ENCODE measurements around the gene TRIM39.
A peak's percentile ranks its signal among the peaks of the same experiment; 100 is the strongest.

Gene TRIM39

DNA sequence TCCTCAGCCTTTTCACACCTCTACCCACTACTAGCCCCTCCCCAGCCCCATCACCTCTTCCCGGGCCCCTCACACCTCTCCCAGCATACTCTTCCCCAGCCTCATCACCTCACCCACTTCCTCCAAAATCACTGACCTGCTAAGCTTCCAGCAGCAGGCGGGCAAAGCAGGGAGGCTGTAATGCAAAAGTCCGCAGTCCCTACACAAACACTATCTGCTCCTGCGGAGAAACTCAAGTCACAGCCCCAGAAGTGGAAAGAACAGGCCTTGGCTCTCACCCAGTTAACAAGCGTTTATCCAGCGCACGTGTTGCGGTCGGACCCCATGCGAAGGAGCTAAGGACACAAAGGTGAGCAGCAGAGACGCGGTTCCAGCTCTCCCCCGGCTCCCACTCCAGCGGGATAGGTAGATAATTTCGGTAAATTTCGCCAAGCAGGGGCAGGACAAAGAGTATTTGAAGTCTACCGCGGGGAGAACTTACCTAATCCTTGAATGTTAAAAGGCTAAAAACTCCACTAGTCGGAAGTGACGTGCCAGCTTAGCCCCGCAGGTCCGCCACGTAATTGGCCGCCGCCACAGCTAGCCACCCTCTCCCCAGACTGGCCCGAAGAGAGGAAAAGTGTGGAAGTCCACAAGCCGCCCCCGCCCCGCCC is 728 bp upstream of the TRIM39 start:
- Histone ChIP-seq H3K36me3 (ENCODE audit: control insufficient read depth in 2 of 2, insufficient read depth in 2 of 2, low read length in 2 of 2) (peaks cover 10 to 16% of the 10 kb centered on the region in 2 donors), H3K27ac (ENCODE audit: low read depth in 2 of 2, low read length in 2 of 2) (peak overlapping the region; percentile 94 to 97), H3K9ac (ENCODE audit: low read depth in 1 of 2, low read length in 2 of 2) (peak overlapping the region; percentile 92 to 95), H3K4me3 (ENCODE audit: low read length in 2 of 2) (peak overlapping the region; percentile 98 to 99), H3K27me3 (ENCODE audit: control insufficient read depth in 2 of 2, insufficient read depth in 2 of 2, low read length in 2 of 2) (no peaks in the 10 kb centered on the region), H3K9me3 (ENCODE audit: control insufficient read depth in 2 of 2, low read length in 2 of 2) (no peaks in the 10 kb centered on the region), H3K4me1 (ENCODE audit: control insufficient read depth in 2 of 2, insufficient read depth in 2 of 2, low read length in 2 of 2) (peaks cover 15 to 22% of the 10 kb centered on the region in 2 donors)

GRCh38 chr6:30327232-30327746 is 562 bp downstream of the TRIM39 start:
- Histone ChIP-seq H3K9me3 (ENCODE audit: control insufficient read depth in 2 of 2, low read length in 2 of 2) (no peaks in the 10 kb centered on the region), H3K9ac (ENCODE audit: low read depth in 1 of 2, low read length in 2 of 2) (peak overlapping the region; percentile 92 to 95), H3K36me3 (ENCODE audit: control insufficient read depth in 2 of 2, insufficient read depth in 2 of 2, low read length in 2 of 2) (peaks cover 13 to 26% of the 10 kb centered on the region in 2 donors), H3K4me3 (ENCODE audit: low read length in 2 of 2) (peak overlapping the region; percentile 98 to 99), H3K27ac (ENCODE audit: low read depth in 2 of 2, low read length in 2 of 2) (peak overlapping the region; percentile 94 to 97), H3K4me1 (ENCODE audit: control insufficient read depth in 2 of 2, insufficient read depth in 2 of 2, low read length in 2 of 2) (peaks cover 15 to 22% of the 10 kb centered on the region in 2 donors), H3K27me3 (ENCODE audit: control insufficient read depth in 2 of 2, insufficient read depth in 2 of 2, low read length in 2 of 2) (no peaks in the 10 kb centered on the region)

DNA sequence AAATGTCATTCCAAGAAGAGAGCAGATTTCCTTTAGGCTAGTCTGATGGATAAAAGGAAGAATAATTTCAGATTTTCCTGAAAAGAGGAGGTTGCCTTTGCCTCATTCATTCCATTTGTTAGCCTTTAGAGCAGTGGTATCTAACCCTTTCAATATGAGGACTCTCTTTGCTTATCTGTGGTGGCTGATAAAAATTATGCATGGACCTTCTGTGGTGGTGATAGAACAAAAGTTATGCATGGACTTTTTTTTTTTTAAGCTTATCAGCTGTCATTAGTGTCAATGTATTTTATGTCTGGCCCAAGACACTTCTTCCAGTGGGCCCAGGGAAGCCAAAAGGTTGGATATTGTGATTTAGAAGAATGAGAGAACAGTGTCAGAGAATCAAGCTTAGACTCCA is 1.7 kb downstream of the TRIM39 start:
- no peaks in the 10 kb centered on the region for H3K27me3 ChIP-seq (ENCODE audit: control insufficient read depth in 2 of 2, insufficient read depth in 2 of 2, low read length in 2 of 2)
- H3K4me1 ChIP-seq (ENCODE audit: control insufficient read depth in 2 of 2, insufficient read depth in 2 of 2, low read length in 2 of 2) = peaks cover 15 to 22% of the 10 kb centered on the region in 2 donors
- no peak overlapping the region for H3K9ac ChIP-seq (ENCODE audit: low read depth in 1 of 2, low read length in 2 of 2)
- no peak overlapping the region for H3K4me3 ChIP-seq (ENCODE audit: low read length in 2 of 2)
- no peaks in the 10 kb centered on the region for H3K9me3 ChIP-seq (ENCODE audit: control insufficient read depth in 2 of 2, low read length in 2 of 2)
- peaks cover 13 to 25% of the 10 kb centered on the region in 2 donors for H3K36me3 ChIP-seq (ENCODE audit: control insufficient read depth in 2 of 2, insufficient read depth in 2 of 2, low read length in 2 of 2)
- no peak overlapping the region for H3K27ac ChIP-seq (ENCODE audit: low read depth in 2 of 2, low read length in 2 of 2)

DNA sequence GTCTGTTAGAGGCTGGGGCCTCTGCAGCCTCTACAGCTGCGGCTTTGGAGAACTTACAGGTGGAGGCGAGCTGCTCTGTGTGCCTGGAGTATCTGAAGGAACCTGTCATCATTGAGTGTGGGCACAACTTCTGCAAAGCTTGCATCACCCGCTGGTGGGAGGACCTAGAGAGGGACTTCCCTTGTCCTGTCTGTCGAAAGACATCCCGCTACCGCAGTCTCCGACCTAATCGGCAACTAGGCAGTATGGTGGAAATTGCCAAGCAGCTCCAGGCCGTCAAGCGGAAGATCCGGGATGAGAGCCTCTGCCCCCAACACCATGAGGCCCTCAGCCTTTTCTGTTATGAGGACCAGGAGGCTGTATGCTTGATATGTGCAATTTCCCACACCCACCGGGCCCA is 2.6 kb downstream of the TRIM39 start:
- no peaks in the 10 kb centered on the region for H3K27me3 ChIP-seq (ENCODE audit: control insufficient read depth in 2 of 2, insufficient read depth in 2 of 2, low read length in 2 of 2)
- H3K4me3 ChIP-seq (ENCODE audit: low read length in 2 of 2) = no peak overlapping the region
- peaks cover 17 to 25% of the 10 kb centered on the region in 2 donors for H3K36me3 ChIP-seq (ENCODE audit: control insufficient read depth in 2 of 2, insufficient read depth in 2 of 2, low read length in 2 of 2)
- H3K9ac ChIP-seq (ENCODE audit: low read depth in 1 of 2, low read length in 2 of 2) = no peak overlapping the region
- no peaks in the 10 kb centered on the region for H3K9me3 ChIP-seq (ENCODE audit: control insufficient read depth in 2 of 2, low read length in 2 of 2)
- H3K27ac ChIP-seq (ENCODE audit: low read depth in 2 of 2, low read length in 2 of 2) = no peak overlapping the region
- peaks cover 15 to 22% of the 10 kb centered on the region in 2 donors for H3K4me1 ChIP-seq (ENCODE audit: control insufficient read depth in 2 of 2, insufficient read depth in 2 of 2, low read length in 2 of 2)

DNA sequence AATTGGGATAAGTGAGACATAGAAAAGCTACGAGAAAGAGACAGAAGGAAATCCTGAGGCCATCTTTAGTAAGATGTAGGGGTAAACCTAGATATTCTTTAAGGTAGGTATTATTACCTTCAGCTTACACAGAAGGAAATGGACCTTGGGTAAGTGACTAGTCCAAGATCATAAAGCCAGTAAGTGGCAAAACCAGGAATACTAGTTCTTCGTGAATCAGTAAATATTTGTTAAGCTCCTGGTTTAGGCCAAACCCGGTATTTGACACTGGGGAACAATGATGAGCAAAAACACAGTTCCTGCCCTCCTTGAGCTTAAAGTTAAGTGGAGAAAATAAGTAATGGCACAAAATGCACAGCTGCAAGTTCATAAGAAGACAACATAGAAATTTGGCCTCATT is 5.3 kb downstream of the TRIM39 start:
- Histone ChIP-seq H3K4me1 (ENCODE audit: control insufficient read depth in 2 of 2, insufficient read depth in 2 of 2, low read length in 2 of 2) (peaks cover 6 to 8% of the 10 kb centered on the region in 2 donors), H3K9ac (ENCODE audit: low read depth in 1 of 2, low read length in 2 of 2) (no peak overlapping the region), H3K27me3 (ENCODE audit: control insufficient read depth in 2 of 2, insufficient read depth in 2 of 2, low read length in 2 of 2) (no peaks in the 10 kb centered on the region), H3K9me3 (ENCODE audit: control insufficient read depth in 2 of 2, low read length in 2 of 2) (no peaks in the 10 kb centered on the region), H3K4me3 (ENCODE audit: low read length in 2 of 2) (no peak overlapping the region), H3K27ac (ENCODE audit: low read depth in 2 of 2, low read length in 2 of 2) (no peak overlapping the region), H3K36me3 (ENCODE audit: control insufficient read depth in 2 of 2, insufficient read depth in 2 of 2, low read length in 2 of 2) (peaks cover 32 to 34% of the 10 kb centered on the region in 2 donors)

GRCh38 chr6:30334075-30334783 is 7.5 kb downstream of the TRIM39 start:
- H3K4me1 ChIP-seq (ENCODE audit: control insufficient read depth in 2 of 2, insufficient read depth in 2 of 2, low read length in 2 of 2) = no peaks in the 10 kb centered on the region
- H3K27me3 ChIP-seq (ENCODE audit: control insufficient read depth in 2 of 2, insufficient read depth in 2 of 2, low read length in 2 of 2) = no peaks in the 10 kb centered on the region
- H3K9me3 ChIP-seq (ENCODE audit: control insufficient read depth in 2 of 2, low read length in 2 of 2) = no peaks in the 10 kb centered on the region
- H3K36me3 ChIP-seq (ENCODE audit: control insufficient read depth in 2 of 2, insufficient read depth in 2 of 2, low read length in 2 of 2) = peaks cover 35 to 46% of the 10 kb centered on the region in 2 donors
- H3K9ac ChIP-seq (ENCODE audit: low read depth in 1 of 2, low read length in 2 of 2) = no peak overlapping the region
- no peak overlapping the region for H3K27ac ChIP-seq (ENCODE audit: low read depth in 2 of 2, low read length in 2 of 2)
- H3K4me3 ChIP-seq (ENCODE audit: low read length in 2 of 2) = no peak overlapping the region

DNA sequence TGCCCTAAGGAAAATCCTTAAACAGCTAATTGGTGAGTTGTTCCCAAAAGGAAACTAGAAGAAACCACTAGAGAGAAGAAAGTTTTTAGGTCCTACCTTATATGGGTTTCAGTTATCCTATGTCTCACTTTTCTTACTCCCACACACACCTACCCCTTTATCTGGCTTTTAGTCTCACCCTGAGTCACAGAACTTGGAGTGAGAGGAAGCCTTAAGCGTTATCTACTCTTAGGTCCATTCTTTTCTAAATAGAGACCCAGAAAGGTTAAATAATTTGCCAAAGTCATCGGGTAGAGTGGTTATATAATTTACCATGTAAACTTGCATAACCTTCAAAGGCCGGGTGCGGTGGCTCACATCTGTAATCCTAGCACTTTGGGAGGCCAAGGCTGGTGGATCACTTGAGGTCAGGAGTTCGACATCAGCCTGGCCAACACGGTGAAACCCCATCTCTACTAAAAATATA is 13.9 kb downstream of the TRIM39 start:
- H3K9me3 ChIP-seq (ENCODE audit: control insufficient read depth in 2 of 2, low read length in 2 of 2) = no peaks in the 10 kb centered on the region
- peaks cover 32 to 40% of the 10 kb centered on the region in 2 donors for H3K36me3 ChIP-seq (ENCODE audit: control insufficient read depth in 2 of 2, insufficient read depth in 2 of 2, low read length in 2 of 2)
- H3K9ac ChIP-seq (ENCODE audit: low read depth in 1 of 2, low read length in 2 of 2) = no peak overlapping the region
- H3K4me3 ChIP-seq (ENCODE audit: low read length in 2 of 2) = no peak overlapping the region
- H3K27me3 ChIP-seq (ENCODE audit: control insufficient read depth in 2 of 2, insufficient read depth in 2 of 2, low read length in 2 of 2) = no peaks in the 10 kb centered on the region
- no peak overlapping the region for H3K27ac ChIP-seq (ENCODE audit: low read depth in 2 of 2, low read length in 2 of 2)
- peaks cover 0 to 5% of the 10 kb centered on the region in 2 donors for H3K4me1 ChIP-seq (ENCODE audit: control insufficient read depth in 2 of 2, insufficient read depth in 2 of 2, low read length in 2 of 2)

GRCh38 chr6:30341218-30341617 is 14.5 kb downstream of the TRIM39 start:
- H3K4me1 ChIP-seq (ENCODE audit: control insufficient read depth in 2 of 2, insufficient read depth in 2 of 2, low read length in 2 of 2) = peaks cover 0 to 10% of the 10 kb centered on the region in 2 donors
- H3K27ac ChIP-seq (ENCODE audit: low read depth in 2 of 2, low read length in 2 of 2) = no peak overlapping the region
- H3K9me3 ChIP-seq (ENCODE audit: control insufficient read depth in 2 of 2, low read length in 2 of 2) = no peaks in the 10 kb centered on the region
- no peak overlapping the region for H3K4me3 ChIP-seq (ENCODE audit: low read length in 2 of 2)
- H3K27me3 ChIP-seq (ENCODE audit: control insufficient read depth in 2 of 2, insufficient read depth in 2 of 2, low read length in 2 of 2) = no peaks in the 10 kb centered on the region
- H3K9ac ChIP-seq (ENCODE audit: low read depth in 1 of 2, low read length in 2 of 2) = no peak overlapping the region
- H3K36me3 ChIP-seq (ENCODE audit: control insufficient read depth in 2 of 2, insufficient read depth in 2 of 2, low read length in 2 of 2) = peaks cover 26 to 35% of the 10 kb centered on the region in 2 donors

GRCh38 chr6:30341728-30342127 is 15.0 kb downstream of the TRIM39 start:
- H3K36me3 ChIP-seq (ENCODE audit: control insufficient read depth in 2 of 2, insufficient read depth in 2 of 2, low read length in 2 of 2) = peaks cover 21 to 36% of the 10 kb centered on the region in 2 donors
- H3K9ac ChIP-seq (ENCODE audit: low read depth in 1 of 2, low read length in 2 of 2) = no peak overlapping the region
- no peaks in the 10 kb centered on the region for H3K9me3 ChIP-seq (ENCODE audit: control insufficient read depth in 2 of 2, low read length in 2 of 2)
- H3K27ac ChIP-seq (ENCODE audit: low read depth in 2 of 2, low read length in 2 of 2) = no peak overlapping the region
- peaks cover 0 to 10% of the 10 kb centered on the region in 2 donors for H3K4me1 ChIP-seq (ENCODE audit: control insufficient read depth in 2 of 2, insufficient read depth in 2 of 2, low read length in 2 of 2)
- no peaks in the 10 kb centered on the region for H3K27me3 ChIP-seq (ENCODE audit: control insufficient read depth in 2 of 2, insufficient read depth in 2 of 2, low read length in 2 of 2)
- no peak overlapping the region for H3K4me3 ChIP-seq (ENCODE audit: low read length in 2 of 2)

- Histone ChIP-seq H3K4me3 (ENCODE audit: low read length in 2 of 2) (peak overlapping the region; percentile 81 to 89), H3K27me3 (ENCODE audit: control insufficient read depth in 2 of 2, insufficient read depth in 2 of 2, low read length in 2 of 2) (no peaks in the 10 kb centered on the region), H3K27ac (ENCODE audit: low read depth in 2 of 2, low read length in 2 of 2) (no peak overlapping the region), H3K9me3 (ENCODE audit: control insufficient read depth in 2 of 2, low read length in 2 of 2) (no peaks in the 10 kb centered on the region), H3K36me3 (ENCODE audit: control insufficient read depth in 2 of 2, insufficient read depth in 2 of 2, low read length in 2 of 2) (peaks cover 23 to 26% of the 10 kb centered on the region in 2 donors), H3K4me1 (ENCODE audit: control insufficient read depth in 2 of 2, insufficient read depth in 2 of 2, low read length in 2 of 2) (peaks cover 0 to 10% of the 10 kb centered on the region in 2 donors), H3K9ac (ENCODE audit: low read depth in 1 of 2, low read length in 2 of 2) (peak overlapping the region; percentile 0 to 84)
Observed at GRCh38 chr6:30344191-30344867, 17.6 kb downstream of the TRIM39 start.
